GM12878 (cell line): Measurements from ENCODE around the gene NTN1. TPM values are rescaled to one million over a fixed set of nuclear protein-coding genes. Genes with fewer than 3 reads are reported as not detected.
A peak's percentile ranks its signal among the peaks of the same experiment; 100 is the strongest.

Source experiments
- ATAC-seq: fragments of 200-7000 bp; cut with Tn5 transposase; 3 replicates; pipeline ENCODE4 v1.9.1; 2020; ENCODE audit warnings: mild to moderate bottlenecking, moderate library complexity
- BruUV-seq: library from RNA; stranded (reverse); fragments of 400-500 nt; replicated peaks from 2 replicates; lab custom pipeline; 2021; lab: Mats Ljungman, UMichigan
- CTCF ChIA-PET: fragments of 300-600 bp; sonication (Branson Sonifier 250); formaldehyde crosslinking; extraction: SDS; loops from one replicate; lab custom pipeline; 2021; ENCODE audit warnings: inconsistent platforms; lab: Yijun Ruan, JAX
- POLR2A ChIA-PET: fragments of 350-600 bp; formaldehyde crosslinking; extraction: SDS; loops from one replicate; lab custom pipeline; 2021; ENCODE audit warnings: inconsistent platforms; lab: Charles Lee
- RAD21 ChIA-PET: fragments of 300-600 bp; sonication (Branson Sonifier 250); formaldehyde crosslinking; loops from one replicate; lab custom pipeline; 2023; ENCODE audit warnings: antibody characterized with exemption; ENCODE audit not compliant: unreplicated experiment; lab: Charles Lee
- SMC1A ChIA-PET: fragments of 300-600 bp; sonication (Branson Sonifier 250); formaldehyde crosslinking; loops from one replicate; lab custom pipeline; 2023; ENCODE audit not compliant: unreplicated experiment, uncharacterized antibody; lab: Charles Lee
- DNase-seq: peaks from one replicate; pipeline ENCODE4 v3.0.0-alpha.2; 2011; ENCODE audit warnings: low read depth, low spot score
- FAIRE-seq: peaks from 3 replicates; lab custom pipeline; 2011; peaks lifted over from hg19 to GRCh38; lab: Jason Lieb, UNC
- H2AFZ ChIP-seq: 2 replicates; pipeline ENCODE4 v1.6.0; 2011; ENCODE audit warnings: low read depth, low read length, control low read depth; ENCODE audit not compliant: control insufficient read depth
- H3K27ac ChIP-seq: 2 replicates; pipeline ENCODE4 v1.5.1; 2011; ENCODE audit warnings: control low read depth; ENCODE audit not compliant: control insufficient read depth, insufficient read depth
- H3K27me3 ChIP-seq, 2 experiments: replicated peaks in 1 of 2; 2 replicates each; pipeline versions ENCODE4 v1.6.0 to v1.6.1; 2011; ENCODE audit warnings: low read length in 1 of 2; ENCODE audit not compliant: control insufficient read depth in 2 of 2, insufficient read depth in 2 of 2
- H3K36me3 ChIP-seq, 2 experiments: 2 replicates each; pipeline ENCODE4 v1.5.1; 2011; ENCODE audit warnings: low read length in 1 of 2; ENCODE audit not compliant: control insufficient read depth in 2 of 2, insufficient read depth in 2 of 2
- H3K4me1 ChIP-seq: 2 replicates; pipeline ENCODE4 v1.6.1; 2011; ENCODE audit warnings: mild to moderate bottlenecking, low read length, moderate library complexity, mixed read lengths; ENCODE audit not compliant: control insufficient read depth, insufficient read depth
- H3K4me2 ChIP-seq: 2 replicates; pipeline ENCODE4 v1.6.0; 2011; ENCODE audit warnings: control low read depth; ENCODE audit not compliant: control insufficient read depth, insufficient read depth
- H3K4me3 ChIP-seq: fragments of 200-600 bp; sonication (generic); 2 replicates; pipeline ENCODE4 v1.5.1; 2016
- H3K79me2 ChIP-seq: 2 replicates; pipeline ENCODE4 v1.6.0; 2011; ENCODE audit warnings: low read length; ENCODE audit not compliant: control insufficient read depth, insufficient read depth
- H3K9ac ChIP-seq: 2 replicates; pipeline ENCODE4 v1.8.0; 2011; ENCODE audit warnings: low read length, control low read depth, mixed read lengths; ENCODE audit not compliant: control insufficient read depth, insufficient read depth
- H3K9me3 ChIP-seq: replicated peaks from 3 replicates; pipeline ENCODE4 v1.5.1; 2011; ENCODE audit warnings: mild to moderate bottlenecking, low read length; ENCODE audit not compliant: control insufficient read depth, insufficient read depth
- H4K20me1 ChIP-seq: 2 replicates; pipeline ENCODE4 v1.6.0; 2011; ENCODE audit not compliant: control insufficient read depth, insufficient read depth
- JUND ChIP-seq: IDR thresholded peaks from 2 replicates; pipeline ENCODE4 v1.6.1; 2012; ENCODE audit warnings: low read depth, mild to moderate bottlenecking, low read length, improper control_type of control experiment, moderate library complexity
- LARP7 ChIP-seq: fragments of 450-650 bp; IDR thresholded peaks from 2 replicates; pipeline ENCODE4 v1.6.1; 2017; ENCODE audit warnings: mild to moderate bottlenecking
- POU2F2 ChIP-seq: IDR thresholded peaks from 3 replicates; pipeline ENCODE4 v1.6.1; 2011; ENCODE audit warnings: low read depth, mild to moderate bottlenecking, low read length, borderline replicate concordance
- RUNX3 ChIP-seq: IDR thresholded peaks from 2 replicates; pipeline ENCODE4 v1.6.1; 2012; ENCODE audit warnings: low read length, inconsistent platforms
- ZZZ3 ChIP-seq: IDR thresholded peaks from 2 replicates; pipeline ENCODE4 v1.6.1; 2011; ENCODE audit warnings: low read depth; ENCODE audit not compliant: control insufficient read depth, insufficient read length
- WGBS: methylation state at CpG from one replicate; pipeline ENCODE4 v1.1.6; 2016; ENCODE audit warnings: low lambda C conversion rate; ENCODE audit not compliant: insufficient replicate concordance, insufficient coverage; ENCODE audit errors: missing lambda C conversion rate; 5-methylcytosine and 5-hydroxymethylcytosine counted together
- in situ Hi-C: fragments of 300-500 bp; cut with MboI; formaldehyde crosslinking; loops from 9 replicates; pipeline ENCODE4 v1.14.3; 2018; ENCODE audit warnings: mixed read lengths
- intact Hi-C: fragments of 100-400 bp; cut with micrococcal nuclease; formaldehyde crosslinking; loops from one replicate; pipeline ENCODE4 v1.14.2; 2022; ENCODE audit not compliant: unreplicated experiment
- polyA plus RNA-seq, 11 experiments: library from polyadenylated mRNA; depleted of rRNA in 4 of 11; unstranded in 6 of 11; stranded (reverse) in 5 of 11; fragments of >200 nt; fragmentation: Nextera tagmentation in 4 of 11; fragmentation: Illumina TruSeq in 1 of 11; extraction: Ambion mirVana in 4 of 11; extraction: Trizol in 1 of 11; gene quantifications; 1 replicate in 1 of 11; 2 replicates in 10 of 11; pipeline versions ENCODE4 v1.2.1 to v1.2.3, GENCODE V29; 2011 to 2016; ENCODE audit warnings: inconsistent platforms in 2 of 11, missing spikeins in 2 of 11, low read depth in 1 of 11
- total RNA-seq, 4 experiments: library from RNA; depleted of rRNA in 3 of 4; stranded (reverse); fragments of >200 nt in 3 of 4; fragmentation: Illumina TruSeq in 1 of 4; extraction: Trizol in 1 of 4; gene quantifications; 2 replicates each; pipeline versions ENCODE4 v1.2.1 to v1.2.3, GENCODE V29; 2013 to 2021
- TF ChIP-seq, protein P1 (sequence below): fragments of 450-650 bp; formaldehyde crosslinking; IDR thresholded peaks from 2 replicates; pipeline ENCODE4 v1.5.0; 2022; ENCODE audit warnings: mild to moderate bottlenecking, missing genetic modification characterization

Gene NTN1
- total and polyA plus RNA-seq, 10 of the 15 experiments (the other 5 are each of a cell fraction or from before 2014, with no cell fraction given) = 0.02 to 0.89 (median 0.35) TPM

DNA sequence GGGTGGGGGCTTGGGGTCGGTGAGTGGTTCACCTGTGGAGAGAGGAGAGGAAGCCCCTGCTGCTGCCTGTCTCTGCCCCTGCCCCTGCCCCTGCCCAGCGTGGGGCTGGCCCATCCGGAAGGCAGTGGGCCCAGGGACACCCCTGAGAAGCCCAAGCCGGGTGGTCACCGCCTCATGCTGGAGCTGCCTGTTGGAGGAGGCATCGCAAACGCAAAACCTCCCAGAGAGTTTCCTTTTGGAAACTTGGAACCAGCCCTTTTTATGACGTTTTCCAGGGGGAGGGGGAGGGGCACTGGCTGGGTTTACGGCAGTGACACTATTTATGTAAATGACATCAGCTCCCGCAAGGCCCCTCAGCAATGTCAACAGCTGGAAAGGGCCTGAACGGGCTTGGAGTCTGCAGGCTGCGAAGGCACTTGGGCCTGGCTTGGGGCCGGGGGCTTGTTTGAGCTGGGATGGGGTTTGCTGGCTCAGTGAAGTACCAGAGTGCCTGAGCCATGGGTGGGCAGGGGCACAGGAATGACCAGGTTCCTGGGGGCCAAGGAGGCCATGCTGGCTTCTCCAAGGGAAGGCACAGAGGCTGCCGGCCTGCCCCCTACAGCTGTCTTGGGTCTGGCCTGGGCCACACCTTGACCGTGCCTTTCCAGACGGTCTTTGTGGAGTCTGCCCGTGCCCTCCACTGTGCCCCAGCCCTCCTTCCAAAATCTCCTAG is 219.5 kb downstream of the NTN1 start:
- in situ Hi-C loops (no loop called here), intact Hi-C loops (no loop called here)
- Histone ChIP-seq H3K36me3 (no peaks in the 10 kb centered on the region), H3K4me3 (no peak overlapping the region), H3K79me2 (no peaks in the 10 kb centered on the region), H3K9ac (no peak overlapping the region), H2AFZ (no peak overlapping the region), H4K20me1 (no peaks in the 10 kb centered on the region), H3K9me3 (no peaks in the 10 kb centered on the region), H3K4me2 (peak overlapping the region; percentile 77), H3K27ac (no peak overlapping the region), H3K4me1 (peaks cover 8% of the 10 kb centered on the region; the same call in 1 of the 2 replicates), H3K27me3 (no peaks in the 10 kb centered on the region)
- WGBS = 73% methylated on average over 17 of the region's 17 CpGs
- CTCF ChIA-PET = interaction anchor here (0.6 kb wide), 1 partner anchor 49 kb away, joined by 3 read pairs; no protein-coding TSS in a partner anchor
- no peak for FAIRE-seq
- POLR2A ChIA-PET = no interaction called here
- DNase-seq = no peak
- TF ChIP-seq ZZZ3 (no peak), JUND (no peak), RUNX3 (no peak), POU2F2 (no peak), LARP7 (no peak)
- TF ChIP-seq, protein P1, sequence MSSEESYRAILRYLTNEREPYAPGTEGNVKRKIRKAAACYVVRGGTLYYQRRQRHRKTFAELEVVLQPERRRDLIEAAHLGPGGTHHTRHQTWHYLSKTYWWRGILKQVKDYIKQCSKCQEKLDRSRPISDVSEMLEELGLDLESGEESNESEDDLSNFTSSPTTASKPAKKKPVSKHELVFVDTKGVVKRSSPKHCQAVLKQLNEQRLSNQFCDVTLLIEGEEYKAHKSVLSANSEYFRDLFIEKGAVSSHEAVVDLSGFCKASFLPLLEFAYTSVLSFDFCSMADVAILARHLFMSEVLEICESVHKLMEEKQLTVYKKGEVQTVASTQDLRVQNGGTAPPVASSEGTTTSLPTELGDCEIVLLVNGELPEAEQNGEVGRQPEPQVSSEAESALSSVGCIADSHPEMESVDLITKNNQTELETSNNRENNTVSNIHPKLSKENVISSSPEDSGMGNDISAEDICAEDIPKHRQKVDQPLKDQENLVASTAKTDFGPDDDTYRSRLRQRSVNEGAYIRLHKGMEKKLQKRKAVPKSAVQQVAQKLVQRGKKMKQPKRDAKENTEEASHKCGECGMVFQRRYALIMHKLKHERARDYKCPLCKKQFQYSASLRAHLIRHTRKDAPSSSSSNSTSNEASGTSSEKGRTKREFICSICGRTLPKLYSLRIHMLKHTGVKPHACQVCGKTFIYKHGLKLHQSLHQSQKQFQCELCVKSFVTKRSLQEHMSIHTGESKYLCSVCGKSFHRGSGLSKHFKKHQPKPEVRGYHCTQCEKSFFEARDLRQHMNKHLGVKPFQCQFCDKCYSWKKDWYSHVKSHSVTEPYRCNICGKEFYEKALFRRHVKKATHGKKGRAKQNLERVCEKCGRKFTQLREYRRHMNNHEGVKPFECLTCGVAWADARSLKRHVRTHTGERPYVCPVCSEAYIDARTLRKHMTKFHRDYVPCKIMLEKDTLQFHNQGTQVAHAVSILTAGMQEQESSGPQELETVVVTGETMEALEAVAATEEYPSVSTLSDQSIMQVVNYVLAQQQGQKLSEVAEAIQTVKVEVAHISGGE (CRISPR knock-in tag) = no peak
- ATAC-seq = no peak
- RAD21 ChIA-PET = interaction anchor here (0.6 kb wide), 1 partner anchor 113 kb away, joined by 5 read pairs; no protein-coding TSS in a partner anchor
- no TSS peak for BruUV-seq
- SMC1A ChIA-PET = no interaction called here
